Activated CD4-positive, alpha-beta T cell treated with anti-CD3 and anti-CD28 coated beads, Interleukin-2, amount 50 U/mL, for 48 hours (primary cell): ENCODE data around the gene NEK7.
"Not testable (repeated sequence)": the region's sequence is repeated elsewhere in the genome, so short reads cannot be mapped to it uniquely, and the experiment has no call there.

Experiments
- DNase-seq, 2 experiments: peaks; one replicate each; pipeline ENCODE4 v3.0.0-alpha.2; 2020

Gene NEK7

GRCh38 chr1:198156745-198157240 lies at the start of gene NEK7:
TSS of gene NEK7 (plus strand) at chr1:198156998. CDS start at chr1:198232581, 75,583 bp downstream.
- peak; percentile 71 to 77 for DNase-seq

GRCh38 chr1:198107091-198107501 lies 49.7 kb upstream of the NEK7 start:
- DNase-seq: no peak

GRCh38 chr1:198108636-198109370 lies 48.0 kb upstream of the NEK7 start:
- no peak for DNase-seq

GRCh38 chr1:198109371-198109715 lies 47.5 kb upstream of the NEK7 start:
- no peak for DNase-seq

- DNase-seq: no peak
Observed at GRCh38 chr1:198113342-198113750, 43.5 kb upstream of the NEK7 start.

GRCh38 chr1:198116069-198116468 lies 40.7 kb upstream of the NEK7 start:
- DNase-seq: no peak

- DNase-seq: no peak
Observed at GRCh38 chr1:198116469-198116868, 40.3 kb upstream of the NEK7 start.

- no peak for DNase-seq
Observed at GRCh38 chr1:198117267-198117666, 39.5 kb upstream of the NEK7 start.

GRCh38 chr1:198118134-198118533 lies 38.7 kb upstream of the NEK7 start:
- DNase-seq: no peak

GRCh38 chr1:198119906-198120305 lies 36.9 kb upstream of the NEK7 start:
- DNase-seq: no peak

- DNase-seq: no peak
Observed at GRCh38 chr1:198121056-198121826, 35.6 kb upstream of the NEK7 start.

- no peak for DNase-seq
Observed at GRCh38 chr1:198122693-198123092, 34.1 kb upstream of the NEK7 start.

- DNase-seq: no peak
Observed at GRCh38 chr1:198123133-198123532, 33.7 kb upstream of the NEK7 start.

GRCh38 chr1:198124673-198125072 lies 32.1 kb upstream of the NEK7 start:
- DNase-seq: no peak

GRCh38 chr1:198125995-198126735 lies 30.6 kb upstream of the NEK7 start:
- DNase-seq: no peak

- DNase-seq: no peak
Observed at GRCh38 chr1:198128533-198128932, 28.3 kb upstream of the NEK7 start.

GRCh38 chr1:198130053-198130452 lies 26.7 kb upstream of the NEK7 start:
- not testable (repeated sequence) for DNase-seq

GRCh38 chr1:198132060-198132781 lies 24.6 kb upstream of the NEK7 start:
- DNase-seq: no peak

GRCh38 chr1:198134252-198134651 lies 22.5 kb upstream of the NEK7 start:
- DNase-seq: no peak

- no peak for DNase-seq
Observed at GRCh38 chr1:198135366-198135765, 21.4 kb upstream of the NEK7 start.

- DNase-seq: no peak
Observed at GRCh38 chr1:198141668-198142351, 15.0 kb upstream of the NEK7 start.

- DNase-seq: no peak
Observed at GRCh38 chr1:198143797-198144196, 13.0 kb upstream of the NEK7 start.
